Measurements from ENCODE around the gene KIF26B.
"Not testable (repeated sequence)": the region's sequence is repeated elsewhere in the genome, so short reads cannot be mapped to it uniquely, and the experiment has no call there.

The KIF26B gene

GRCh38 chr1:245330951-245331350 lies 176.2 kb downstream of the KIF26B start:
- no peak for DNase-seq

- no peak for DNase-seq
These were observed 177.3 kb downstream of the KIF26B start for GRCh38 chr1:245332085-245332484.

GRCh38 chr1:245332513-245332912 lies 177.7 kb downstream of the KIF26B start:
- no peak for DNase-seq

- no peak for DNase-seq
These were observed 179.4 kb downstream of the KIF26B start for GRCh38 chr1:245334235-245334634.

- no peak for DNase-seq
These were observed 180.2 kb downstream of the KIF26B start for GRCh38 chr1:245334827-245335490.

- DNase-seq, result not testable (repeated sequence)
These were observed 180.9 kb downstream of the KIF26B start for GRCh38 chr1:245335684-245336083.

- DNase-seq, result no peak
These were observed 181.6 kb downstream of the KIF26B start for GRCh38 chr1:245336149-245336983.

GRCh38 chr1:245336984-245337355 lies 182.2 kb downstream of the KIF26B start:
- DNase-seq, result not testable (repeated sequence)

- DNase-seq, result no peak
These were observed 183.2 kb downstream of the KIF26B start for GRCh38 chr1:245337829-245338484.

- no peak for DNase-seq
These were observed 183.7 kb downstream of the KIF26B start for GRCh38 chr1:245338485-245338877.

GRCh38 chr1:245341743-245342142 lies 187.0 kb downstream of the KIF26B start:
- no peak for DNase-seq

GRCh38 chr1:245345191-245345884 lies 190.6 kb downstream of the KIF26B start:
- DNase-seq, result no peak

GRCh38 chr1:245348626-245349025 lies 193.8 kb downstream of the KIF26B start:
- DNase-seq, result no peak

- DNase-seq, result no peak
These were observed 198.6 kb downstream of the KIF26B start for GRCh38 chr1:245353411-245353810.

GRCh38 chr1:245353915-245354775 lies 199.4 kb downstream of the KIF26B start:
- no peak for DNase-seq

GRCh38 chr1:245355851-245356630 lies 201.3 kb downstream of the KIF26B start:
- DNase-seq, result not testable (repeated sequence)

- DNase-seq, result no peak
These were observed 202.3 kb downstream of the KIF26B start for GRCh38 chr1:245356891-245357585.

GRCh38 chr1:245359101-245359680 lies 204.4 kb downstream of the KIF26B start:
- not testable (repeated sequence) for DNase-seq

GRCh38 chr1:245361065-245361464 lies 206.3 kb downstream of the KIF26B start:
- no peak for DNase-seq

- DNase-seq, result no peak
These were observed 207.2 kb downstream of the KIF26B start for GRCh38 chr1:245361951-245362350.

Data from 8988T (cell line).